OCI-LY3 (cell line): ENCODE results near the gene ARVCF.

Experiments
- H2AFZ ChIP-seq: fragments of 200-600, 300-600 bp; shearing (Covaris generic); 2 replicates; pipeline ENCODE4 v1.6.0; 2014; ENCODE audit warnings: antibody characterized with exemption, low read depth, low read length
- H3K27ac ChIP-seq: fragments of 200-600, 300-600 bp; sonication (generic); 2 replicates; pipeline ENCODE4 v1.5.1; 2014; ENCODE audit warnings: mild to moderate bottlenecking, low read length, moderate library complexity, mixed read lengths
- H3K27me3 ChIP-seq: fragments of 200-600, 300-600 bp; sonication (generic); 2 replicates; pipeline ENCODE4 v1.6.1; 2014; ENCODE audit warnings: low read depth, low read length, mixed read lengths
- H3K36me3 ChIP-seq: fragments of 200-600, 300-600 bp; sonication (generic); replicated peaks from 2 replicates; pipeline ENCODE3; 2014; ENCODE audit warnings: low read depth, low read length, mixed read lengths
- H3K4me1 ChIP-seq: fragments of 300-600, 200-600 bp; sonication (generic); 2 replicates; pipeline ENCODE4 v1.6.1; 2014; ENCODE audit warnings: low read length, mixed read lengths
- H3K4me2 ChIP-seq: fragments of 200-600, 300-600 bp; sonication (generic); 2 replicates; pipeline ENCODE4 v1.6.1; 2014; ENCODE audit warnings: low read length, mixed read lengths
- H3K4me3 ChIP-seq: fragments of 300-600, 200-600 bp; sonication (generic); 2 replicates; pipeline ENCODE4 v1.5.1; 2014; ENCODE audit warnings: antibody characterized with exemption, mild to moderate bottlenecking, low read length, moderate library complexity
- H3K79me2 ChIP-seq: fragments of 300-600, 200-600 bp; shearing (Covaris generic); 2 replicates; pipeline ENCODE4 v1.6.1; 2014; ENCODE audit warnings: mild to moderate bottlenecking, low read length, mixed read lengths
- H3K9ac ChIP-seq: fragments of 300-600, 200-600 bp; shearing (Covaris generic); 2 replicates; pipeline ENCODE4 v1.6.0; 2014; ENCODE audit warnings: mild to moderate bottlenecking, low read length, moderate library complexity
- H3K9me3 ChIP-seq: fragments of 200-600, 300-600 bp; shearing (Covaris generic); 2 replicates; pipeline ENCODE4 v1.6.1; 2014; ENCODE audit warnings: low read length, mixed read lengths; ENCODE audit not compliant: insufficient read depth
- H4K20me1 ChIP-seq: fragments of 200-600, 300-600 bp; sonication (generic); 2 replicates; pipeline ENCODE4 v1.6.1; 2016; ENCODE audit warnings: low read length, mixed read lengths; ENCODE audit not compliant: insufficient read depth
- EZH2phosphoT487 ChIP-seq: fragments of 200-600 bp; shearing (Covaris generic); IDR thresholded peaks from 2 replicates; pipeline ENCODE4 v1.6.1; 2018; ENCODE audit warnings: antibody characterized with exemption, mixed run types, low read depth
- TF ChIP-seq, protein P1 (sequence below): fragments of 200-600, 300-600 bp; sonication (generic); IDR thresholded peaks from 2 replicates; pipeline ENCODE4 v1.5.1; 2014; ENCODE audit warnings: antibody characterized with exemption, low read length, low read depth

ARVCF gene

DNA sequence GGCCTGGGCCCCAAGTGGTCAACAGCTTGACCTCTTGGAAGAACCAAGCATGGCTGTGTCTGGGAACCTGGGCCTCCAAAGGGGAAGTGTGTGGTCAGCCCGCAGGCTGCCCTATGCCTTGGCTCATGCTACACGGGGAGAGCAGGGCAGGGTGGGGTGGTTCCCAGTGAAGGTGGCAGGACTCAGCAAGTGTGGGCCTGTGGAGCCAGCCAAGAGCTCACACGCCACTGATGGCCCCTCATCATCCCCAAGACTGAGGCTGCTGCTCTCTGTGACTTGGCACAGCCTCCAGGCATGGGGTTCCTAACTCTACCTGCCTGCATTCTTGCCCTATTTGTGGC is 47.5 kb upstream of the ARVCF start:
- H2AFZ ChIP-seq = no peak overlapping the region
- H3K9ac ChIP-seq = no peak overlapping the region
- TF ChIP-seq EZH2phosphoT487 = no peak
- TF ChIP-seq, protein P1, sequence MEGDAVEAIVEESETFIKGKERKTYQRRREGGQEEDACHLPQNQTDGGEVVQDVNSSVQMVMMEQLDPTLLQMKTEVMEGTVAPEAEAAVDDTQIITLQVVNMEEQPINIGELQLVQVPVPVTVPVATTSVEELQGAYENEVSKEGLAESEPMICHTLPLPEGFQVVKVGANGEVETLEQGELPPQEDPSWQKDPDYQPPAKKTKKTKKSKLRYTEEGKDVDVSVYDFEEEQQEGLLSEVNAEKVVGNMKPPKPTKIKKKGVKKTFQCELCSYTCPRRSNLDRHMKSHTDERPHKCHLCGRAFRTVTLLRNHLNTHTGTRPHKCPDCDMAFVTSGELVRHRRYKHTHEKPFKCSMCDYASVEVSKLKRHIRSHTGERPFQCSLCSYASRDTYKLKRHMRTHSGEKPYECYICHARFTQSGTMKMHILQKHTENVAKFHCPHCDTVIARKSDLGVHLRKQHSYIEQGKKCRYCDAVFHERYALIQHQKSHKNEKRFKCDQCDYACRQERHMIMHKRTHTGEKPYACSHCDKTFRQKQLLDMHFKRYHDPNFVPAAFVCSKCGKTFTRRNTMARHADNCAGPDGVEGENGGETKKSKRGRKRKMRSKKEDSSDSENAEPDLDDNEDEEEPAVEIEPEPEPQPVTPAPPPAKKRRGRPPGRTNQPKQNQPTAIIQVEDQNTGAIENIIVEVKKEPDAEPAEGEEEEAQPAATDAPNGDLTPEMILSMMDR = no peak
- no peaks in the 10 kb centered on the region; the same call in 1 of the 2 replicates for H3K4me1 ChIP-seq
- H3K9me3 ChIP-seq = no peaks in the 10 kb centered on the region
- no peak overlapping the region for H3K4me3 ChIP-seq
- no peak overlapping the region for H3K27ac ChIP-seq
- H3K4me2 ChIP-seq = no peak overlapping the region
- H3K36me3 ChIP-seq = peaks cover 6% of the 10 kb centered on the region
- 0 out of 2 replicates have a peak, but pooled peaks cover 3% of the 10 kb centered on the region for H4K20me1 ChIP-seq
- no peaks in the 10 kb centered on the region for H3K79me2 ChIP-seq
- H3K27me3 ChIP-seq = no peaks in the 10 kb centered on the region

GRCh38 chr22:20063271-20064139 is 46.9 kb upstream of the ARVCF start:
- H4K20me1 ChIP-seq = 0 out of 2 replicates have a peak, but pooled peaks cover 3% of the 10 kb centered on the region
- H3K4me3 ChIP-seq = no peak overlapping the region
- no peaks in the 10 kb centered on the region for H3K79me2 ChIP-seq
- H3K4me1 ChIP-seq = no peaks in the 10 kb centered on the region; the same call in 1 of the 2 replicates
- H3K27me3 ChIP-seq = no peaks in the 10 kb centered on the region
- no peaks in the 10 kb centered on the region for H3K9me3 ChIP-seq
- no peak overlapping the region for H3K4me2 ChIP-seq
- peaks cover 8% of the 10 kb centered on the region for H3K36me3 ChIP-seq
- TF ChIP-seq EZH2phosphoT487 = no peak
- TF ChIP-seq, protein P1 = no peak
- no peak overlapping the region for H3K27ac ChIP-seq
- H3K9ac ChIP-seq = no peak overlapping the region
- H2AFZ ChIP-seq = no peak overlapping the region

DNA sequence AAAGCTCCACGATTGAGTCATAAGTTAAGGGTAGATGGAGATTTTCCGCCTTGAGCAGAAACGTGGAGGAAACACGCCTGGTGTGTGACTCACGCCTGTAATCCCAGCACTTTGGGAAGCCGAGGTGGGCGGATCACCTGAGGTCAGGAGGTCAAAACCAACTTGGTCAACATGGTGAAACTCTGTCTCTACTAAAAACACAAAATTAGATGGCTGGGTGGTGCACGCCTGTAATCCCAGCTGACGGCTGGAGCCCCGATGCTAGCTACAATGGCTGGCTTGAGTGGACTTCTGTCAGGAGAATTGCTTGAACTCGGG is 46.1 kb upstream of the ARVCF start:
- no peaks in the 10 kb centered on the region for H3K9me3 ChIP-seq
- H3K4me3 ChIP-seq = no peak overlapping the region
- H4K20me1 ChIP-seq = 0 out of 2 replicates have a peak, but pooled peaks cover 3% of the 10 kb centered on the region
- no peak overlapping the region for H2AFZ ChIP-seq
- no peak overlapping the region for H3K27ac ChIP-seq
- H3K9ac ChIP-seq = no peak overlapping the region
- H3K4me1 ChIP-seq = no peaks in the 10 kb centered on the region; the same call in 1 of the 2 replicates
- H3K4me2 ChIP-seq = no peak overlapping the region
- peaks cover 8% of the 10 kb centered on the region for H3K36me3 ChIP-seq
- no peaks in the 10 kb centered on the region for H3K27me3 ChIP-seq
- no peaks in the 10 kb centered on the region for H3K79me2 ChIP-seq
- TF ChIP-seq, protein P1 = no peak
- TF ChIP-seq EZH2phosphoT487 = no peak

DNA sequence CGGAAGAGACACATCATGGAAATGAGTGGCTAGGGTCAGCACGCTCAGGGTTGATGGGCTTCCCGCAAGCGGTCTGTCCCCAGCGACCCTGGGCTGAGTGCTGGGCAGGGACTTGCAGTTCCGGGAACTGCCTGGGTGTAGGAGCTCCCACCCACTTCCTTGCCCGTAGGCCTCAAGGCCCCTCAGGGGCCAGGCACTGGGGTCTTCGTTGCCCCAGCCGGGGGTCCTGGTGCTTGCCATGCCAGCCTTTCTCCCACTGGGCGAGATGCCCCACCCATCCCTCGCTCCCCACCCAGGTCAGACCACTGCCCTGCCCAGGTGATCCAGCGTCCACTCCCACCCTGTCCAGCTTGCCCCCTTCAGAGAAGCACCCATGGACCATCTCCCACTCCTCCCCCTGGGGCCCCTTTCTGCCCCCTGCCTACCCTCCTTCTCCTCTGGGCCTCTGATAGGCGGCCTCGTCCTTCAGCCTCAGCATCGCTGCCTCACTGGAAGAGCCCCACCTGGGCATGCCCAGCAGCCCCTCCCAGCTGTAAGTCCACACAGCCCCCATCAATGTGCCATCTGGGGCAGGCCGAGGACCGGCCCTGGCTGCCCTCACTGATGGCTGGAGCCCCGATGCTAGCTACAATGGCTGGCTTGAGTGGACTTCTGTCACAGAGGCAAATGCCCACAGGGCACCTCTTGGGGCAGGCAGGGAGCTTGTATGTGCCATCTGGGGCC is 45.6 kb upstream of the ARVCF start:
- no peaks in the 10 kb centered on the region for H3K27me3 ChIP-seq
- no peaks in the 10 kb centered on the region for H3K79me2 ChIP-seq
- TF ChIP-seq EZH2phosphoT487 = no peak
- TF ChIP-seq, protein P1 = no peak
- H3K4me2 ChIP-seq = no peak overlapping the region
- 0 out of 2 replicates have a peak, but pooled peaks cover 3% of the 10 kb centered on the region for H4K20me1 ChIP-seq
- H3K27ac ChIP-seq = no peak overlapping the region
- H3K4me1 ChIP-seq = no peaks in the 10 kb centered on the region; the same call in 1 of the 2 replicates
- peaks cover 8% of the 10 kb centered on the region for H3K36me3 ChIP-seq
- H2AFZ ChIP-seq = no peak overlapping the region
- H3K9ac ChIP-seq = no peak overlapping the region
- H3K9me3 ChIP-seq = no peaks in the 10 kb centered on the region
- H3K4me3 ChIP-seq = no peak overlapping the region
